Midbrain (tissue), 1 donor: ENCODE measurements around the gene MTLN.
"Not testable (repeated sequence)": the region's sequence is repeated elsewhere in the genome, so short reads cannot be mapped to it uniquely, and the experiment has no call there.

ENCODE experiments used
- DNase-seq: peaks from one replicate; lab custom pipeline; 2025; lab: John Stamatoyannopoulos, UW

The MTLN gene, protein sequence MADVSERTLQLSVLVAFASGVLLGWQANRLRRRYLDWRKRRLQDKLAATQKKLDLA

DNA sequence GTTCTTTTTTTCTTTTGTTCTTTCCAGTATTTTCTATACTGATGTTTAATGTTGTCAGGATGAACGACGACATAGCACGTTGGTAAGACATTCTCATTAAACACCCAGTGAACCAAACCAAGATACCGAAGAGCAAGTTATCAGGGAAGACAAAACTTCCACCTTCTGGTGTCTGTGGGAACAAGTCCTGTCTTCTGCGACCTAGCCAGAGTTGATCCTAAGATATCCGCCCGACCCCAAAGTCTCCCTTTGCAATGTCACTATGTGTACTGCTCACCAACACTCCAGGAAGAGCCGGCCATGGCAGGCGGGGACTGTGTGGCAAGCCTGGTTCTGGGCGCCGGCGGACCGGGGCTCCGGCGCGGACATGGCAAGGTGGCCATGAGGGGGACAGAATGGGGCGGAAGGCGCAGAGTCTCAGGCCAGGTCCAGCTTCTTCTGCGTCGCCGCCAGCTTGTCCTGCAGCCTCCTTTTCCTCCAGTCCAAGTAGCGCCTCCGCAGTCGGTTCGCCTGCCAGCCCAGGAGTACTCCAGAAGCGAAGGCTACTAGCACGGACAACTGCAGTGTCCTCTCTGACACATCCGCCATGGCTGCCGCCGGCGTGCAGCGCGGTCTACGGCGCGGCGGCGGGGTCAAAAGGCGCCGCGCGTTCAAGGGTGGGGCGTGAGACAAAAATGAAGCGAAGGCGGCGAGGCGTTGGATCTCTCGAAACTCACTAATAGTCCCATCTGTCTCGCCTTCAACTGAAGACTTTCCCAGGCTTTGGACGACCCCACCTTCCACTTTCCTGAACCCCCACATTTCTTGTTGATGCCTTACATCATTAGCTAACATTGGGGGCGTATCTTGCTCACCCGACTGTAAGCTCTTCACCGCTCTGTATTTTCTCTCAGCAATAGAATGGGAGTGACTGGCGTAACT is at the start of gene MTLN:
Gene MTLN (minus strand): TSS at position 610 of the 921 bp plus-strand sequence. CDS start 22 bp downstream, at position 588.
- peak; percentile 80 for DNase-seq

DNA sequence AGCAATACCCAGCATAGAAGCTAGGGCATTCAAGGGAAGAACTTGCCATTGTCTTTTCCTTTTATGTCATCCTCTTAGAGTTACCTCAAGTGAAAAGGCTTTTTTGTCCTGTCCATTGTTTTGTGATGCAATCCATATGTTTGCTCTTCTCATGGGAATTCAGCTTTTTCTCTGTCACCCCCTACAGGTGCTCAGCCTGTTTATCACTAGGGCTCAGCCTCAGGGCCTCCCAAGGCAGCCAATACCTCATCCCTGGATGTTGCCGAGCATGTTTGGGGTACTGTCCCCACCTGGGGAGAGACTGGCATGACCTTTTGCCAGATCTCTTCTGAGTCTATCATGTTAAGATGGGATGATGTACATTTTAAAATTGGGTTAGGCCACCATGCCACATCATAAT is 49.6 kb upstream of the MTLN start:
- not testable (repeated sequence) for DNase-seq

DNA sequence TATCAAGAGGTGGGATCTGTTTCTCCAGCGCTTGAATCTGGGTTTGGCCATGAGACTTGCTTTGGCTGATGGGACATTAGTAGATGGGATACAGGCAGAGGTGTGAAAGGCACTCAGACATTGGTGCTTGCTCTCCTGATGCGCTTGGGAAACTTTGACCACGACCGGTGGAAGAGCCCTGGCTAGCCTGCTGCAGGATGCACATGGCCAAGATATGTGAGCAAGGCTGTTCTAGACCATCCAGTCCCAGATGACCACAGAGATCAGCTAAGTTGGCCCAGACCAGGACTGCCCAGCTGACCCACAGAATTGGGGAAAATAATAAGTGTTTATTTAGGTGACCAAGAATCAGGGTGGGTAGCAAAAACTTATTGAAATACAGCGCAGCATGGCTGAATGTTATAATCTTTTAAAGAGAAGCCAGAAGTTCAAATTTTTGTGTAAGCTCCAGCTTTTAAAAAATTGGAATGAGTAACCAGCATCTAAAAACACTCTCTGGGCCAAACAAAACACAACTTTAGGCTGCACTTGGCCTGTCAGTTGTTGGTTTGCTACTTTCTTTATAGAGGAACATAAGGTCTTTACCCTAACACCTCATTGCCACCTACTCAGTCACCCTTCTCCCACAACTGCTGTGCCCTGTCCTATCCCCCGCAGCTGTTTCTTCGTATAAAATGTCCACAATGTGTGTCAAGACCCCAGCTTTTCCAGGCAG is 35.9 kb upstream of the MTLN start:
- not testable (repeated sequence) for DNase-seq

DNA sequence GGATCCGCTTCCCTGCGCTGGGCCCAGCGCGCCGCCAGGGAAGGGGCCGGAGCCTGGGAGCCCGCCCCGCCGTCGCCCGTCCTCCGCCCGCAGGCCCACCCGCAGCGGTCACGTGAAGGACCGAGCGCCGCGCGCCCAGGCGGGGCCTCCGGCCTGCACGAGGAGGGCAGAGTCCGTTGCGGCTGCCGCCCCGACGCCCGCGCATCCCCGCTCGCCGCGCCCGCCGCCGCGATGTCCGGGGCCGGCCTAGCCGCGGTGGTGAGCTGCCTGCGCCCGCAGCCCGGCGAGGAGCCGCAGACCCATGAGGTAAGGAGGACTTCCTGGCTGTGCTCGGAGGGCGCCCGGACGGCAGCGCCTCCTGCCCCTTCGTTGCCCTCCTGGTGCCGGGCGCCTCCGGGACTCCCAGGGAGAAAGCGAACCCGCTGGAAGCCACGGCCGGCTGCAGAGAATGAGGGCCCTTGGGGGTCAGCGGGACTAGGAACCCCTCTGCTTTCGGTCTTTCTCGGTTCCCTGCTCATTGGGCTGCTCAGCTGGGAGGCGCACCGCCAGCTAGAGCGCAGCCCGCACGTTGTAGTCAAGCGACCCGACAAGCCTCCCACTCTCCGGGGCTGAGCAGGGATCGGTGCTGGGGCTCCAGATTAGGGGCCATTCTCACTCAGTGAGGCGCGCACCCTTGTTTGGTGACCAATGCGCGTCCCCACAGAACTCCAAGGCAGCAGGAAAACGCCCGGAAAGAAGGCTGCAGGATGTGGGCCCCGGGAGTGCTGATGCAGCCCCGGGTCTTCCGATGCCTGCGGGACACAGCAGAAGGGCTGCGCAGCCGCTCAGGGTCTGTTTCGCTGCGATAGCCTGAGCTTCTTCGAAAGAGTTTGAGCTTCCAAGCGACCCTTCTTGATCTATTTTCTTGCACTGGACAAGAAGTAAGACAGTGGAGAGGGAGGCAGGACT is 33.4 kb upstream of the MTLN start:
- DNase-seq, result not testable (repeated sequence)

DNA sequence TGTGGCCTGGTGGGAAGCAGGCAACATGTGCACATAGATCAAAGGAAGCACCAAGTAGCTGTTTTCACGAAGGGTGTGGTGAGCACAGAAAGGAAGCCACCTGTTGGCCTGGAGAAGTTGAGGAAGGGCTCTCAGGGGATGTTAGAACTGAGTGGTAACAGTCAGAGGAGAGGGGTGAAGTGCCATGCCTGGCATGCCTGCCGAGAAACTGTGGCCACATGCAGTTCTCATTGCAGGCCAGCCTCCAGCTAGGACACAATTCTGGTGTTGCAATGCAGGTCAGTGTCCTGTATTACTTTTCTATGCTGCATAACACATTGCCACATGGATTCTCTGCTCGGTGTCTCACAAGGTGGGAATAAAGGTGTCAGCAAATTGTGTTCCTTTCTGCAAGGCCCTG is 30.9 kb upstream of the MTLN start:
- not testable (repeated sequence) for DNase-seq

DNA sequence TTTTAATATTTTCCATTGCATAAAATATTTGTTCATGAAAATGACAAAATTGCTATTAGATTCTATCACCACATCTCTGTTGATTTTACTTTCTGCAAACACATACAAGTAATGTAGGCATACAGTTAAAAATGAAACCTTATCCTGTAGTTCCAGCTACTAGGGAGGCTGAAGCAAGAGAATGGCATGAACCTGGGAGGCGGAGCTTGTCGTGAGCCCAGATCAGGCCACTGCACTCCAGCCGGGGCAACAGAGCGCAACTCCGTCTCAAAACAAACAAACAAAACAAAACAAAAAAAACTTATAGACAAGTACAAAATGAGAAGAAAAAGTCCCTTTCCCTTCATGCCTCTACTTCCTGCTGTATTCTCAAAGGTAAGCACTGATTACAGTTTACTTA is 22.2 kb upstream of the MTLN start:
- DNase-seq, result not testable (repeated sequence)

DNA sequence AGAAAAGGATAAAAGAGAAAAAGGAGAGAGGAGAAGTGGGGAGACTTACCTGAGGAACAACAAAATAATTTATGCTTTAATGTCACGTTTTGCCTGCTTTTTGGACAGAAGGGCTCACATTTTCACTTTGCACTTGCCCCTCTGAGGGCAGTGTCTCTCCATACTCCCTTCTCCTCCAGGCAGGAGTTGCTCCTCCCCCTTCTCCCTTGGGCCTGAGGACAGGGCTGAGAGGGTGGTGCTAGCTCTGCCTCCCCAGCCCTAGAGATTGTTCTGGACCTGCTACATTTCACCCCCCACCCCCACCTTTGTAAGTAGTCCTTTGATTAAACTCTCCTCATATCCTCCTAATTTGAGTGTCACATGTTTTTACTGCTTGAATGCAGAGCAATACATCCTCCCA is 17.5 kb upstream of the MTLN start:
- DNase-seq, result not testable (repeated sequence)

DNA sequence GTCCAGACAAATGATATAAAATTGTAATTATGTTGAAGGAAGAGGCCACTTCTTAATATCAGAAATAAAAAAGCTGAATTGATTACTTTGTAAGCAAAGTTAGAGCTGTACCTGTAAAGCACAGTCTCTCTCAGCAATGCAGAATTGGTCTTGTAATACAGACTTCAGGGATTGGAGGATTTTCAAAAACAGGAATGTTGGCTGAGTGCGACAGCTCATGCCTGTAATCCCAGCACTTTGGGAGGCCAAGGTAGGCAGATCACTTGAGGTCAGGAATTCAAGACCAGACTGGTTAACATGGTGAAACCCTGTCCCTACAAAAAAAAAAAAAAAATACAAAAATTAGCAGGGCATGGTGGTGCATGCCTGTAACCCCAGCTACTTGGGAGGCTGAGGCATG is 10.3 kb upstream of the MTLN start:
- not testable (repeated sequence) for DNase-seq

DNA sequence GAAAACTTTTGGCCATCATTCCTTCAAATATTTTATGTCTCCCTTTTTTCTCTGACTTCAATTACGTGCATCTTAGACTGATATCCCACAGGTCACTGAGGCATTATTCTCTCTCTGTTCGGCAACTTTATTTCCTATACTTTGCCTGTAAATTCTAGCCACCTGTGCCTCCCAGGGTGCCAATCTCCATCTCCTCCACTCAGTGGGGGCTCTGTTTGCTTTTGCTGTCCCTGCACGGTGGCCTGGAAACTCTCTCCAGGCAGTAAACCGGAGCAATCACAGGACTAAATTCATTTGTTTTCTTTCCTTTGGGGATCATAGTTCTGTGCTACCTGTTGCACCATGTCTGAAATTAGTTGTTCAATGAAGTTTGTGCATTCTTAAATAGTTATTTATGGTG is 9.6 kb upstream of the MTLN start:
- no peak for DNase-seq

DNA sequence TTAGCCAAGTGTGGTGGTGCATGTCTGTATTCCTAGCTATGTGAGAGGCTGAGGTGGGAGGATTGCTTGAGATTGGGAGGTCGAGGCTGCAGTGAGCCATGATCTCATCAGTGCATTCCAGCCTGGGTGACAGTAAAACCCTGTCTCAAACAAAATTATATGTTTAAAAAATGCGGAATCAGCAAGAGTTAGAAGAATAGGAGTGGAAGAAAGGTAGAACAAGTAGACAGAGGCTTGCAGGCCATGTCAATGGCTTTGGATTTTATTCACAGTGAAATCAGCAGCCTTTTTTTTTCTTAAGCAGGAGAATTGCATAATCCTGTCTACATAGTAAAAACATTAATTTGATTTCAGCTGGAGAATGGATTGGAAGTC is 7.8 kb upstream of the MTLN start:
- no peak for DNase-seq

DNA sequence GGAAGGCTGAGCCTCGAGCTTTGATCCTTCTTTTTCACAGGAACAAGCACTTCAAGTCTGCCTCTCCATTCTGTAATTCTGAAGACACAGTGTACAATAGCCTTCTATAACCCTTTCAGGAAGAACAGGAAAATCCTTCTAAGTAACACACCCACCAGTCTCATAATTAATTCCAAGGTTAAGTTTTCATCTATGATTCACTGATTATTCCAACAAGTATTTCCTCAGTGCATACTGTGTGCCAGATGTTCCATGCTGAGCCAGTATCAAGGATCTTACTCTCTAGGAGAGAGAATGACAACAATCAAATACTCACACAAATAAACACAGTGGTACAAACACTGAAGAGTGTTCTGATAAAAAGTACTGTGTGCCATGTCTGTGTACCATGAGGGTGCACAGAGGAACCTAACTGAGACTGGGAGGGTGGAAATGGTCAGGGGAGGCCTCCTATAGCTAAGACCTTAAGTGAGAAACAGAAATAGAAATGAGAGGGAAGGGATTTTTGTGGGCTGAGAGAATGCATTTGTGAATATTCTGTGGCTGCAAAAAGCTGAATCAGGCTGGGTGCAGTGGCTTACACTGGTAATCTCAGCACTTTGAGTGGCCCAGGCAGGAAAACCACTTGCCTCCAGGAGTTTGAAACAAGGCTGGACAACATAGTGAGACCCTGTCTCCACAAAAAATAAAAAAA is 7.3 kb upstream of the MTLN start:
- DNase-seq, result no peak

DNA sequence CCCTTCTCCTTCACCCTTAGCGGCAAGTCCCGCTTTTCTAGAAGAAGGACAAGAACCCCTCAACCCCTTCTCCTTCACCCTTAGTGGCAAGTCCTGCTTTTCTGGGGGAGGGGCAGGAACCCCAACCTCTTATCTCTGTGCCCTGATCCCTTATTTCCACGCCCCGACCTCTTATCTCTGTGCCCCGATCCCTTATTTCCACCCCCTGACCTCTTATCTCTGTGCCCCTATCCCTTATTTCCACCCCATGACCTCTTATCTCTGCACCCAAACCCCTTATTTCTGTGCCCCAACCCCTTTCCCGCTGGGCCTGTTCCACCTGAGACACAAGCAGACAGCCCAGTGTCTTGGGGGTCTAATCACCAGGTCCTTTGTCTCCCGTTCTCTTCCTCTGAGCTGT is 6.5 kb upstream of the MTLN start:
- DNase-seq, result not testable (repeated sequence)

DNA sequence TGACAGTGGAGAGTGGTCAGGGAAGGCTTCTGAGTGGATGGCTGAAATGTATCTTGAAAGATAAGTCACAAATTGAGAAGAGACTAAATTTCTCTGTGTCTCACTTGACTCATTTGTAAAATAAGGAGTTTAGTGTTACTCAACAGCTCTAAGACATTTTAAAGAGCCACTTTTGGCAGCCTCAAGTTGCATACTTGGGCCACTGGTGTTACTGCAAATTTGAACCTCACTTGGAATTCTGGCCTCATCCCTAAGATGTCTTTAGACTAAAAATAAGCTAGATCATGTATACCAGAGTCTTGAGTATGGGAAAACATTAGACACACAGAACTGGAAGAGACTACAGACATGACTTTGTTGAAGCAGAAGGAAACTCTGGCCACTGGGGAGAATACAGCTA is 4.5 kb upstream of the MTLN start:
- DNase-seq, result no peak

DNA sequence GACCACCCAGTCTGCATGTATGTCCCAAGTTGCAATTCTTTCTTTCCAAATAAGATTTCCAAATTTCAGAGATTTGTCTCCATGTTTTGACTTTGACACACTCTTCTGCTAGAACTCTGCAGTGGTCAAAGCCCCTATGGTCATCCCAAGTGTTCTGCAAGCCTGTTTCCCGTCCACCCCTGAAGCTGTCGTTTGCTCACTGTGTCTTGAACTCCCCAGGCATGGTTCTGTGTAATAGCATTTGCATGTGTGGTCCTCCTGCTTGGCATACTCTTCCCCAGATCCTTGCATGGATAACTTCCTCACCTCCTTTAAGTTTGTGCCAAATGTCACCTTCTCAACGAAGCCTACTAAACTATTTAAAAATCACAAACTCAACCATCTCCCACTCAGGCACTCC is 3.9 kb upstream of the MTLN start:
- DNase-seq, result no peak

DNA sequence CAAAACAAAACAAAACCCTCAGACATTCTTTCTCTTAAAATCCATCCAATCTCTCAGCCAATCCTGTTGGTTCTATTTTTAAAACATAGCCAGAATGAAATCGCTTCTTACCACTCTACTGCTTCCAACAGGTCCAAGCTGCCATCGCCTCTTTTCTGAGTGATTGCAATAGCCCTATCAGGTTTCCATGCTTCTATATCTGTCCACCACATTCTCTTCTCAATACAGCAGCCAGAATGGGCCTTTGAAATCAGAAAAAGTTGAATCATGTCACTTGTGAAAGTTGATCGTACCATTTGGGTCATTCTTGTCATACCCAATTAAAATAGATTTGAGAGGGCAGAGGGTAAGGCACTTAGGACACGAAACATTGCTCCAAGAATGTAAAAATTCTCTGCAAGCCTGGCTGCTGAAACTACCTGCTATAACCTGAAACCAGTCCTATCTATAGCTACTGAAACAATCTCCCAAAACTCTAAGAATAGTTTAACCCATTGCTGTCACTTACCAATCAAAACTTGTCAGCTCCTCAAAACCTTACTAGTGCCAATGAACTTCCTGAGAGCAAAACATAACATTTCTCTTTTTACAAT is 3.3 kb upstream of the MTLN start:
- DNase-seq, result no peak

DNA sequence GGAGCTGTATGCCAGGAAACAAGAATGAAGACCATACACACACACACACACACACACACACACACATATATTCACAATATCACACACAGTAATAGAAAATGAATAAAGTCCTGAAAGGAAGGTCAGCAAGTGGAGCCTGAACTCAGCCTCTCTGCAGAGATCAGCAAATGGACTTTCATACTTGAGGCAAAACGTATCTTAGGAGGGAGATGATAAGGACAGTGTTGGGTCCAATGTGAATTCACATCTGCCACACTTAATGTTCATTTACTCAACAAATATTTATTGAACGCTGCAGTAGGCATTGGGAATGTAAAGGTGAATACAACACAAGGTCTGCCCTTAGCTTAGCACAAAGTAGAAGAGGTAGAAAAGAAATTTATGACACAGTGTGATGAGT is 2.7 kb upstream of the MTLN start:
- no peak for DNase-seq

DNA sequence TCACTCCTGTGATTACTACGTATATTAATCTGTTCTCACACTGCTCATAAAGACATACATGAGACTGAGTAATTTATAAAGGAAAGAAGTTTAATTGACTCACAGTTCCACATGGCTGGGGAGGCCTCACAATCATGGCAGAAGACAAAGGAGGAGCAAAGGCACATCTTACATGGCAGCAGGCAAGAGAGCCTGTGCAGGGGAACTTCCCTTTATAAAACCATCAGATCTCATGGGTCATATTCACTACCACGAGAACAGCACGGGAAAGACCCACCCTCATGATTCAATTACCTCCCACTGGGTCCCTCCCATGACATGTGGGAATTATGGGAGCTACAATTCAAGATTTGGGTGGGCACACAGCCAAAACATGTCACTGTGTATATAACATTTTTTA is 1.2 kb upstream of the MTLN start:
- DNase-seq, result not testable (repeated sequence)

DNA sequence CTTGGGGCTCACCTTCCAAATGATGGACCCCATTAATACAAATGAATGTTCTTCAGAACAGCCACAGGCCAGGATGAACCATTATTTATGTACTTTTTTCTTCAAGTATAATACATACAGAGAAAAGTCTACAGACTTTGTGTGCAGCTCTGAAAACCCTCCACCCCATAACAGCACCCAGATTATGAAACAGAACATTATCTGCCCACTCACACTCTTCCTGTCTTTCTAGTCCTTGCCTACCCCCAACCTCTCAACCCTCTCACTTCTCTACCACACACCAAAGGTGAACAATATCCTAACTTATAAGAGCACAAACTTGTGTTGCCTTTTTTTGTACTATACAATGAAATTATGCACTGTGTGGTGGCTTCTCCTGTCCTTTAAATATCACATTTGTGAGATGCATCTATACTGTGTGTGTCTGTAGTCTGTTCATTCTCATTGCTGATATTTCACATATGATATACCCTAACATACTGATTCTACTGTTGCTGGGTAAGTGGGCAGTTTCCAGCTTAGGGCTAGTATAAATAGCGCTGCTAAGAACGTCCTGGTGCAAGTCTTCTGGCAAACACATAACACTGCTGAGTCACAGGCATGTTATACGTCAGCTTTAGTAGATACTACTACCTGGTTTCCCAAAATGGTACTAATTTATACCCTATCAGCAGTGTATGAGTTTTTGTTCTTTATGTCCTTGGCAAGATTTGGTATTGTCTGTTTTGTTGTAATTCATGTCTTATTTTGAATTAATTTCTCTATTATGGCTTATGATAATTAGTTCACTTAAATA is 6.5 kb downstream of the MTLN start:
- DNase-seq, result no peak

DNA sequence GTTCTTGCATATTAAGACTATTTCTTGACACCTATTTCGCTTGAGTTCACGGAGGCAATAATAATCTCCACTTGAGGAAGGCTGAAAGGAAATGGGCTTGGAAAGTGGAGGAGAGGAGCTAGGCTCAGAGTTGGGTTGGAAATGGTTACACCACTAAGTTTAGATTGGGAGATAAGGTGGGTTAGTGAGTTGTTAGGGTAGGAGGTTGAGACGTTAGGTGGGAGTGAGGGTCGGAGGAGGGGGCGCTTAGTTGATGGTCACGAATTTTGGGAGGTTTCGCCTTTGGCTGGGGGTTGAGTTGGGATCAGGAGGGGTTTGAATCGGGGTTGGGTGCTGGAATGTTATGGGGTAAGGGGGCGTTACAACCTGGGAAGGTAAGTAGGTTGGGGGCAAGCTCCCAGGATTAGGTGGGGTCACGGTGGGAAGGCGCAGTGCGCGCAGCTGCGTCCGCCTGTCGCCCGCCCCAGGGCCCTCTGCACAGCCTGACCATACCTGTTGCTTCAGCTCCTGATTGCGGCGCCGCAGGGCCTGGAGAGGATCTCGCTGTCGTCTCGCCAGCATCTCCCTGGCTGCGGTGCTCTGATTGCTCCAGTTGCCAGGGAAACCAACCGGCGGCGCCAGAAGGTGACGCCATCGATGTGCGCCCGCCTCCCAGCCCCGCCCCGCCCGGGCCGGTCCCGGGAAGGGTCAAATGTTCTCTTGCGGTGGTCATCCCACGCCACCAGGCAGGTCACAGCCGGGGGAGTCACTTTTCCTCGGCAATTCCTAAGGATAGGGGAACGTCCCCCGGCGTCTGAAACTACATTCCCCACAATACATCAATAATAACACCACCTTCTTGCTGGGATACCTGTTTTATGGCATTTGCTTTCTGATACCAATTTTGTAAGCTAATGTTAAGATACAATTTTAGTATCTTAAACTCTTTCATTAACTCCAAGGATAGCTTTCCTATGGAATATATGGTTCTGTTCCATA is 7.7 kb downstream of the MTLN start, which contains the start of gene NPHP1:
Gene NPHP1 (minus strand): TSS at position 606 of the 978 bp plus-strand sequence. CDS start 45 bp downstream, at position 561.
- DNase-seq, result peak; percentile 88
